Measurements from ENCODE around the gene GPC2. TPM values are rescaled to one million over a fixed set of nuclear protein-coding genes. Genes with fewer than 3 reads are reported as not detected.

The GPC2 gene
- polyA plus RNA-seq, 4 donors: 8.7 to 14.5 (median 9.3) TPM

DNA sequence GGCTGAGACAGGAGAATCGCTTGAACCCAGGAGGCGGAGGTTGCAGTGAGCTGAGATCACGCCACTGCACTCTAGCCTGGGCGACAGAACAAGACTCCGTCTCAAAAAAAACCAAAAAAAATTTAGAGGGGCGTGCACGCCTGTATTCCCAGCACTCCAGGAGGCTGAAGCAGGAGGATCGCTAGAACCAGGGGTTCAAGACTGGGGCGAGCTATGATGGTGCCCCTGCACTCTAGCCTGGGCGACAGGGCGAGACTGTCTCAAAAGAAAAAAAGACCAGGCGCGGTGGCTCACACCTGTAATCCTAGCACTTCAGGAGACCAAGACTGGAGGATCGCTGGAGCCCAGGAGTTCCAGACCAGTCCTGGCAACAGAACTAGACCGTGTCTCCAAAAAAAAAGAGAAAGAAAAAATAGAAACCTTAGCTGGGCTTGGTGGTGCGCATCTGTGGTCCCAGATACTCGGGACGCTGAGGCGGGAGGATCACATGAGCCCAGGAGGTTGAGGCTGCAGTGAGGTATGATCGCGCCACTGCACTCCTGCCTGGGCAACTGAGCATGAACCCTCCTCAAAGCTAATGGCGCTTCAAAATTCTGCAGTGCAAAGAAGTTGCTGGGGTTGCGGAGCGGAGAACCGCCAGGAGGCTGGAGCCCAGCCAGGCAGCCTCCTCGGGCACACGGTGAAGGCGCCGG lies 50.8 kb downstream of the GPC2 start:
- DNase-seq (ENCODE audit: low read depth in 4 of 4, low spot score in 3 of 4): no peak

- no peak for DNase-seq (ENCODE audit: low read depth in 4 of 4, low spot score in 3 of 4)
These were observed 52.6 kb downstream of the GPC2 start for GRCh38 chr7:100124301-100125230.

DNA sequence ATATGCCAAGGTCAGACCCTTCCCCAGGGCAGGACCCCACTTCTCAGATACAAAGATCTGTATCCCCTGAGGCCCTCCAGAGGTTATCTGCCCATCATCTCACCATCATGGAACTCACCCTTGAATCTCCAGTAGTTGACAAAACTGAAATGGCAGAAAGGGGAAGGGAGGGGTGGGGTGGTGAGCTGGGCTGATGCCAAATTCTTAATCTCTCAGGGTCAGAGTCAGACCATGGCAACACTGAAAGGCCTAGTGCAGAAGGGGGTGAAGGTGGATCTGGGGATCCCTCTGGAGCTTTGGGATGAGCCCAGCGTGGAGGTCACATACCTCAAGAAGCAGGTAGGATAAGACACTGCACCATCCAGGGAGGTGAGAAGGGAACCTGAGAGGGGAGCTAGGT lies 54.6 kb downstream of the GPC2 start:
- no peak for DNase-seq (ENCODE audit: low read depth in 4 of 4, low spot score in 3 of 4)

DNA sequence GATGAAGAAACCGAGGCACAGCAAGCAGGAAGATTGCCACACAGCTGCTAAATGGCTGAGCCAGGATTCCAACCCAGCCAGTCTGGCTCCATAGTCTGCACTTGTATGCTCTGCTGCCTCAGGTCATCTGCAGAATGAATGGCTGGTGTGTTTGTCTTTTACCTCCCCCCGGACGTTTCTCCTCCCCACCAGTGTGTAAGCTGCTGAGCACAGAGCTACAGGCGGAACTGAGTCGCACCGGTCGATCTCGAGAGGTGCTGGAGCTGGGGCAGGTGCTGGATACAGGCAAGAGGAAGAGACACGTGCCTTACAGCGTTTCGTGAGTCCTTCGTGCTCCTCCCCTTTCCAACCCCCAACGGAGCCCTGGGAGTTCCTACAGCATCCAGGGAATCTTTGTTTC lies 55.1 kb downstream of the GPC2 start:
- no peak for DNase-seq (ENCODE audit: low read depth in 4 of 4, low spot score in 3 of 4)

DNA sequence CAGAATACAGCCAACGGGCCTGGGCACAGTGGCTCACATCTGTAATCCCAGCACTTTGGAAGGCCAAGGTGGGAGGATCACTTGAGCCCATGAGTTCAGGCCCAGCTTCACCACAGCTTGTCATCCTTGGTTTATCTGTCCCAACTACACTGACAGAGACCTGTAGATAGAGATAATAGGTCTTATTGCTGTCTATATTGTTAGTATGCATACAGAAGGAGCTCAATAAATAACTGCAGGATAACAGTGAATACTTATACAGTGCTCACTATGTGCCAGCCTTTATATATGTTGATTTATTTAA lies 56.5 kb downstream of the GPC2 start:
- DNase-seq (ENCODE audit: low read depth in 4 of 4, low spot score in 3 of 4): no peak

DNA sequence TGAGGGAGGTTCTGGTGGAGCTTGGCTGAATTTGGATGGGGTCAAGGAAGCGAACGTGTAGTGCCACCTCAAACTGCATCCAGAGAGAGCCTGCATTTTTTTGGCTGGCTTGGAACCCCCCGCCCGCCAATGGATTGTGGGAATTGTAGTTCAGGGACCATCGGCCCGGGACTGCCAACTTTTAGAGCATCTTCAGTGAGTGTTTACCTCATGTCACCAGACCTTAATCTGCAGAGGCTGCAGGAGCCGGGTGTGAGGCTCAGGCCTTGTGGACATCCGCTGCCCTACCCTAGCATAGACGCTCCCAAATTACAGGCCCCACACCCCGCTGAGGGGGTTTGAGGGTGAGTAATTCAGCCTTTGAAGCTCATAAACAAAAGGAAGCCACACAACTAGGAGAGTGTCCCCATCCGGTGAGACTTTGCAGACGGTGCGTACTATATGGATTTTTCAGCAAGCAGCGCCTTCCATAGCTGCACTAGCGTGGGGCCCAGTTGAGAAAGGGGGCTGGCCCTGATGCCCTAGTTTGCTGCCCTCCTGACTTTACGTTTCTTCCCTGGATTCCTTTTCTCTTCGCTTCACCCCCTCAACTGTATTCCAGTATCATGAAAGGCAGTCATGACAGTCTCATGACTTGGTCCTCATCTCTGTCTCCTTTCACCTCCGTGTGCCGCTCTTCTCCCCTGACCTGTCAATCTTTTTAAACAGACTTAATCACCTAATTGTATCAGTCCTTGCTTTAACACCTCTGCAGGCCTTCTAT lies 57.0 kb downstream of the GPC2 start:
- no peak for DNase-seq (ENCODE audit: low read depth in 4 of 4, low spot score in 3 of 4)

Other genes starting within 250 kb of the GPC2 start
- gene GJC3, start 247.8 kb downstream of the GPC2 start, polyA plus RNA-seq (ENCODE audit: insufficient read length in 4 of 4): 1 to 10 TPM in 3 of 4 donors, under 1 TPM in 1; 0.60 to 1.4 (median 1.1) TPM
- 10 to 100 TPM; 47.6 to 77.5 (median 61.3) TPM for gene AZGP1, start 201.3 kb downstream of the GPC2 start, polyA plus RNA-seq (ENCODE audit: insufficient read length in 4 of 4)
- gene ZKSCAN1, start 161.8 kb downstream of the GPC2 start, polyA plus RNA-seq (ENCODE audit: insufficient read length in 4 of 4): 10 to 100 TPM; 47.3 to 57.0 (median 50.4) TPM
- 10 to 100 TPM; 20.4 to 21.8 (median 21.5) TPM for gene ZSCAN21, start 127.6 kb downstream of the GPC2 start, polyA plus RNA-seq (ENCODE audit: insufficient read length in 4 of 4)
- 10 to 100 TPM; 45.5 to 53.9 (median 53.3) TPM for gene ZNF3, start 95.7 kb downstream of the GPC2 start, polyA plus RNA-seq (ENCODE audit: insufficient read length in 4 of 4)
- 100 to 1,000 TPM; 127 to 138 (median 134) TPM for gene COPS6, start 88.4 kb downstream of the GPC2 start, polyA plus RNA-seq (ENCODE audit: insufficient read length in 4 of 4)
- 100 to 1,000 TPM; 136 to 158 (median 148) TPM for gene MCM7, start 76.0 kb downstream of the GPC2 start, polyA plus RNA-seq (ENCODE audit: insufficient read length in 4 of 4)
- gene AP4M1, start 75.7 kb downstream of the GPC2 start, polyA plus RNA-seq (ENCODE audit: insufficient read length in 4 of 4): 10 to 100 TPM; 23.7 to 36.2 (median 31.5) TPM
- gene TAF6, start 58.0 kb downstream of the GPC2 start, polyA plus RNA-seq (ENCODE audit: insufficient read length in 4 of 4): 10 to 100 TPM; 53.9 to 64.5 (median 60.1) TPM
- gene CNPY4, start 57.7 kb downstream of the GPC2 start, polyA plus RNA-seq (ENCODE audit: insufficient read length in 4 of 4): 10 to 100 TPM; 35.7 to 49.0 (median 43.3) TPM
- 1 to 10 TPM; 1.2 to 2.6 (median 1.5) TPM for gene MBLAC1, start 50.4 kb downstream of the GPC2 start, polyA plus RNA-seq (ENCODE audit: insufficient read length in 4 of 4)
- gene LAMTOR4, start 28.5 kb downstream of the GPC2 start, polyA plus RNA-seq (ENCODE audit: insufficient read length in 4 of 4): 100 to 1,000 TPM in 2 of 4 donors, 10 to 100 TPM in 2; 90.5 to 126 (median 97.4) TPM
- gene TRAPPC14, start 18.7 kb downstream of the GPC2 start, polyA plus RNA-seq (ENCODE audit: insufficient read length in 4 of 4): 10 to 100 TPM; 20.2 to 24.5 (median 21.3) TPM
- gene GAL3ST4, start 8.8 kb downstream of the GPC2 start, polyA plus RNA-seq (ENCODE audit: insufficient read length in 4 of 4): 1 to 10 TPM; 5.7 to 7.1 (median 6.4) TPM
- gene STAG3, start 537 bp upstream of the GPC2 start, polyA plus RNA-seq (ENCODE audit: insufficient read length in 4 of 4): 10 to 100 TPM; 11.7 to 16.6 (median 12.9) TPM
- gene PVRIG, start 42.6 kb upstream of the GPC2 start, polyA plus RNA-seq (ENCODE audit: insufficient read length in 4 of 4): 1 to 10 TPM; 3.7 to 4.7 (median 4.4) TPM
- gene SPDYE3, start 130.3 kb upstream of the GPC2 start, polyA plus RNA-seq (ENCODE audit: insufficient read length in 4 of 4): 1 to 10 TPM; 6.9 to 7.8 (median 7.7) TPM
- 10 to 100 TPM; 24.8 to 38.3 (median 29.2) TPM for gene PILRB, start 180.7 kb upstream of the GPC2 start, polyA plus RNA-seq (ENCODE audit: insufficient read length in 4 of 4)
- 1 to 10 TPM; 4.2 to 5.2 (median 4.6) TPM for gene PILRA, start 196.1 kb upstream of the GPC2 start, polyA plus RNA-seq (ENCODE audit: insufficient read length in 4 of 4)